Skeletal muscle cell (primary cell): ENCODE data around the gene GRK5.
A peak's percentile ranks its signal among the peaks of the same experiment; 100 is the strongest.
"Not testable (repeated sequence)": the region's sequence is repeated elsewhere in the genome, so short reads cannot be mapped to it uniquely, and the experiment has no call there.

Experiments used
- DNase-seq: peaks from one replicate; pipeline ENCODE4 v3.0.0-alpha.2; 2010; ENCODE audit warnings: low read depth
- H3K4me3 ChIP-seq: 2 replicates; pipeline ENCODE4 v1.5.1; 2011; ENCODE audit warnings: low read depth, mild to moderate bottlenecking, control low read depth, low read length, moderate library complexity

GRK5 gene

DNA sequence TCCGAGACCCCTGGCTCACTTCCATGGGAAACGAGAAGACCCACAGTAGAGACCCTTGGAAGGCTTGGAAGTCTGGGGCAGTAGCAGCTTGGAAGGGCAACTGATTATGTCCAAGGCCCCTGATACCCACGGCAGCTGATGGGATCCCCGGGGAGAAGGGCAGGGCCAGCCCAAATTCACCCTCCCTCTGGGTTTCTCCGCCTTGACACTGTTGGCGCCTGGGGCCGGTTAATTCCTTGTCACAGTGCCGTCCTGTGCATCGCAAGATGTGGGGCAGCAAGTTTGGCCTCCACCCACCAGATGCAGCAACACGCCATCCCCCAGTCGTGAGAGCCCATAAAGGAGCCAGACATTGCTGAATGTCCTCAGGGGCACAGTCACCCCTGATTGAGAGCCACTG lies 245.9 kb downstream of the GRK5 start:
- no peak overlapping the region for H3K4me3 ChIP-seq
- DNase-seq = no peak

DNA sequence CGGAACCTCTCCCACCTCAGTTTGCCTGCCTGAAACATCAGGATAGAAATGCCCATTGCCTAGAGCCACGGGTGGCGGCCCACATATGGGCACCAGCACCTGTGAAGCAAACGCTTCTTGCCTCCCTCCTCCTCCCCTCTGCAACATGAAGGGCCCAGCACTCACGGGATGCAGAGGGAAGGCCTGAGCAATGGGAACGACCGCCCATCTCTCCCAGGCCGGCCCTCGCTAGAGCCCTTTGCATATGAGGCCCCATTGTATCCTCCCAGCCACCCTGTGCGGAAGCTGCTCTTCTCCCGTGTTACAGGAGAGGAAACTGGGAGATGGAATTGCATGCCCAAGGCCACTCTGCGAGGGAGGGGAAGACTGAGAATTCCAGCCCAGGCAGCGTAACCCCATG lies 246.9 kb downstream of the GRK5 start:
- no peak overlapping the region for H3K4me3 ChIP-seq
- no peak for DNase-seq

DNA sequence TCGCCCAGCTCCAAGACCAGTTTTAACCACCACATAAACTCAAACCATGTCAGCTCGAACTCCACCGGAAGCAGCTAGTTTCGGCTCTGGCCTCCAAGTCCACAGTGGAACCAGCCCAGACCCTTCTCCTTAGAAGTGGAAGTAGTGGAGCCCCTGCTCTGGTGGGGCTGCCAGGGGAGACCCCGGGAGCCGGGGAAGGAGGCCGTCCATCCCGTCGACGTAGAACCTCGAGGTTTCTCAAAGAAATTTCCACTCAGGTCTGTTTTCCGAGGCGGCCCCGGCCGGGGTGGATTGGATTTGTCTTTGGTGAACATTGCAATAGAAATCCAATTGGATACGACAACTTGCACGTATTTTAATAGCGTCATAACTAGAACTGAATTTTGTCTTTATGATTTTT lies 247.6 kb downstream of the GRK5 start:
- no peak for DNase-seq
- no peak overlapping the region for H3K4me3 ChIP-seq

DNA sequence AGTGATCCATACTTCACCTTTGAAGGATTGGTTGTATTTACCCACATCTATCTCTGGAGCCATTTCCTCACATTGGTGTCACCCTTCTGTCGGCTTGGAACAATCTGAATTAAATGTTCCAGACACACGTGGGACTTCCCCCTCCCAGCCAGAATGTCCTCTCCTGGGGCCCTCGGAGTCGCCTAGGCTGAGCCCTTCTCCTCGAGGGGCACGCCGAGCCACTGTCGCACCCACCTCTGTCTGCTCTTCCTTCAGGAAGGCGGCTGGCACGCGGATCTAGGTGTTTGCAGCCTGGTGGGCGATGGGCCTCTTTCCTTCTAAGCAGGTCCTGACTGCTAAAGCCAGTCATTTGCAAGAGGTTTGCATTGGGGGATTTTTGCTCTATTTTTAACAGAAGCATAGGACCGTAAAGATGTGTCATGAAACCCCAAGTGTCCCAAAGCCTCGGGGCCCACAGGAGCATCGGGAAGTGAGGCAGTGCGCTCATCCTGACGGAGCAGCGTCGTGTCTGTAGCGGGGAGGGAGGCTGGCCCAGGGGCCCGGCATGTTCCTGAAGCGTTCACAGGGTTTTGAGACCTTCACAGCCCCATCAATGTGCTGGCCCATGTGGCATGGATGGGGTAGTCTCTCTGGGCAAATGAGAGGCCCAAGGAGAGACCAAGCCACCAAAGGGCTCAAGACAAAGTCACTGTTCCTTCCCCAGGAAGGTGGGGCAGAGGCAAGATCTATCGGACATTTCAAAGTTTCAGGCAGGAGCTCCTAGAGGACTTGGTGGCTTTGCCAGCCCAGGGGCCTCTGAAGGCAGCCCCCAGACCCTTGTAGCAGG lies 248.5 kb downstream of the GRK5 start:
- H3K4me3 ChIP-seq = no peak overlapping the region
- no peak for DNase-seq

DNA sequence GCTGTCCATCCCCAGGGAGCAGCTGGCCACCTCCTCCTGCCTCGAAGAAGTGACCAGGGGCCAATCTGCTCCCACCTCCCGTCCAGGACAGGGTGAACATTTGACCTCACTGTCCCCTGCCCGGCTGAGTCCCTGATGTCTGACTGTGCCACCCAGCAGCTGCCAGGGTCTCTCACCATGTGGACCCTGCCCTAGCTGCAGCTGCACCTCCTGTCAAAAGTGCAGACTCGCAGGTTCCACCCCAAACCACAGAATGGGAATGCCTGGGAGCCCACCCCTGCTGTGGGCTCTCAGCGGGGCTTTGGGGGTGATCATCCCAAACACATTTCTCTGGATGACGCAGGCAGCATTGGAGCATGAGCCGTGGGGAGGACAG lies 249.1 kb downstream of the GRK5 start:
- no peak overlapping the region for H3K4me3 ChIP-seq
- no peak for DNase-seq

DNA sequence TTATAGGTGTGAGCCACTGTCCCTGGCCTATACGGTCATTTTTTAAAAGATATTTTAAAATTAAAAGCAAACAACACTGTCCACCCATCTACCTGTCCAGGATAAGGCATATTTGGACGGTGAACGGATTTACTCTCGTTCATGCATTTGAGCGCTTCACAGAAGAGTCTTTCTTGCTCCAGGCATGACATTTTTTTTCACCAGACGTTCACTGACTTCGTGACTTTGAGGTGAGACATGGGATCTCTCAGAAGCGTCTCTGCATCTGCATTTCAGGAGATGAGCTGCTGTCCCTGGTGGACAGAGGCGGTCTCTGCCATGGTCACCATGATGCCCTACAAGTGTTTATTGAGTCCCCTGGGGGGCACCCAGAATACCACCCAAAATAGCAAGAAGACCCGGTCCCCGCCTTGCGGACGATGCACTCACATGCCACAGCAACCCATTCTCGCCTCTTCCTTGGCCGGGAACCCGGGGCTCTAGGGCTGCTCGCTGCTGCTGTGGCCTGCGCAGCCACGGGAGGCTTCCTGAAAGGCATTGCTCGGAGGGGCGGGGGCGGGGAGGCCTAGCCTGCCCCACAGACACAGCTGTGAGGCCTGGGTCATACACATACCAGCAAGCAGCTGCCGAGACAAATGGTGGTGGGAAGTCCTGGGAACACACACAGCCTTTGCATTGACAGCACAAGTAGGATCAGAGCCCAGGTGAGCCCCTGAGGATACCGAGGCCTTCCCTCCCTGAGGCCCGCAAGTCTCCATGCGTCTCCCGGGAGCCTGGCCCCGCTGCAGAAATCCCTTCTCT lies 250.8 kb downstream of the GRK5 start:
- no peak overlapping the region for H3K4me3 ChIP-seq
- peak; percentile 20 for DNase-seq

DNA sequence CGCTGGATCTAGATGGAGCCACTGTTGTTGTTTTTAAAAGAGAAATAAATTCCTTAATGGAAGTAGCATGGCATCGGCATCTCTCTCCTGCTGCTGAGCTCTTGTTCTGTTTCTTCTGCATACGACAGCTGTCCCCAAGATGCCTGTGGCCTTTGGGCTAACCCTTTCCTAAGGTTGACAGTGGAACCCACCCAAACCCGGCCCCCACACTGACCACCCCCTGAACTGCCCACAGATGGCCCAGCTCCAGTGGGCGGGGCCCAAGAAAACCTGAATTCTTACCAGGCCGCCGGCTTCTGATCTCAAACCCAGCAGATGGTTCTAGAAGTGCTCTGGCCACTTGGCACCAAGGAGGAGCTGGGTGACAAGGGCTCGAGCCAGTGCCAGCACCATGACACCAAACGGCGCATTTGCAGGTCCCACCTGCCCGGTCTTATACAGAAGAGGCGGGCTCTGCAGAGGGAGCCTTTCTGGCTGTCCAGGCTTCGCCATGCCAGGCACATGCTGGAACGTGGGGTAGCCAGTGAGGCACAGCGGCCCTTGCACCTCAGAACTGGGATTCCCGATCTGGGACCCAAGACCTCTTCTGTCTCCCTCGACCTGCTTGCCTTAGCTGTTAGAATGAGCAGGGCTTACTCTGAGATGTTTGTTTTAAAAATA lies 252.4 kb downstream of the GRK5 start:
- DNase-seq = no peak

DNA sequence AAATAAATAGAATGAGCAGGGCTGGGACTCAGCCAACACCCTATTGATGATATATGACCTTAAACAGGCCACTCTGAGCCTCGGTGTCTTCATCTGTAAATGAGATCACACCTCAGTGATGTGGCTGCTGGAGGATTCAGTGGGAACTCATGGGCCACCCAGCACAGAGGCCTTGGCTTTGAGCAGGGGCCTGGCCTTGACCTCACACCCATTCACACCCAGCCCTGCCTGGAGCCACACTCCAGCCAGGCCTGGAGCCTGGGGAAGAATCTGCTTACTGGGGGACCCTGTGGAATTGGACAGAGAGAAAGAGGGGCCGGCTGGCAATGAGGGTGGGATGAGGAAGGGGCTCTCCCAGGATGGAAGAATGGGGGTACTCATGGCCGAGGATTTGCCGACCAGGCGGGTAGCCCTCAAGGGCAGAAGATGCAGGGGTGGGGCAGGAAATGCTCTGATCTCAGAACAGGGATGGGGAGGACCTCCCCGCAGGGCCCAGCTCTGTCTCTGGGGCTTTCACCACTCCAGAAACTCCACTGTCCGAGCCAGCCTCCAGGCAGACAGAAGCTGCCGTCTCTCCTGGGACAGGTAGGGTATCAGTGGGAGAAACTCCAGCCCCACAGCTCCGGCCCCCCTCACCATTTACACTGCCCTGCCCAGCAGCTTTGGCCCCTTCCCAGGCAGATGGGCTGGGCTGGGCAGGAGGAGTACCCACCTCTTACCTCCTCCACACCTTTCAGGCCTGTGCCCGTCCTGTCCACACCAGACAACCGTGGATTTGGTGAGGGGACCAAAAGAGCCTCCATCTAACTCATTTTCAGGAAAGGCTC lies 253.2 kb downstream of the GRK5 start:
- H3K4me3 ChIP-seq = no peak overlapping the region
- DNase-seq = no peak

More for the DNA sequence above, 252.4 kb downstream of the GRK5 start:
- no peak overlapping the region for H3K4me3 ChIP-seq

DNA sequence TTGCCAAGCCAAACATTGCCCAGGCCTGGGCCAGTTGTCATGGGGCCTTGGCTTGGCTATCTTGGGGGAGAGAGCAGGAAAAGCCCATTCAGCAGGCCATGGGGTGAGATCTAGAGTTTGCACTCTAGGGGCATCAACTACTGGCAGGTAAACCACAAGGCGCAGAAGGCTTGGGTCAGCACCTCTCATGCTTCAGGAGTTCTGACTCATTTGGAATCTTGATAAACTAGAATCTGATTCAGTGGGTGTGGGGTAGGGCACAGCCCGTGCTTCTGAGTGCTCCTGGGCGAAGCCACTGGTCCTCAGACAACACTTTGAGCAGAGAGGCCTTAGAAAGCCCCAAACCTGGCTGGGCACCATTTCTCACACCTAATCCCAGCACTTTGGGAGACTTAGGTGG lies 254.0 kb downstream of the GRK5 start:
- DNase-seq = no peak
- H3K4me3 ChIP-seq = no peak overlapping the region

DNA sequence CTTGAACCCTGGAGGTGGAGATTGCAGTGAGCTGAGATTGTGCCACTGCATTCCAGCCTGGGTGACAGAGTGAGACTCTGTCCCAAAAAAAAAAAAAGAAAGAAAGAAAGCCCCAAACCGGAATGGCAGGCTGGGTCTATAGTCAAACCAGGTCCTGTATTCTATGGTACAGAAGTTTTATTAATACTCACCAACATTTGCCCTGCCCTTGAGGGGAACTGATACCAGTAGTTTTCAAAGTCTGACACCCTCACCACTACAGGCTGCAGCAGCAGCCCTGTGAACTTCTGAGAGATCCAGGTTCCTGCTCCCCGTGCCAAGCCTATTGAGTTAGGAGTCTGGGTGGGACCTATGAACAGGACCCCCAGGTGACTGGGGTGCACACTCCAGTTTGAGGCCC lies 254.6 kb downstream of the GRK5 start:
- no peak overlapping the region for H3K4me3 ChIP-seq
- DNase-seq = no peak

DNA sequence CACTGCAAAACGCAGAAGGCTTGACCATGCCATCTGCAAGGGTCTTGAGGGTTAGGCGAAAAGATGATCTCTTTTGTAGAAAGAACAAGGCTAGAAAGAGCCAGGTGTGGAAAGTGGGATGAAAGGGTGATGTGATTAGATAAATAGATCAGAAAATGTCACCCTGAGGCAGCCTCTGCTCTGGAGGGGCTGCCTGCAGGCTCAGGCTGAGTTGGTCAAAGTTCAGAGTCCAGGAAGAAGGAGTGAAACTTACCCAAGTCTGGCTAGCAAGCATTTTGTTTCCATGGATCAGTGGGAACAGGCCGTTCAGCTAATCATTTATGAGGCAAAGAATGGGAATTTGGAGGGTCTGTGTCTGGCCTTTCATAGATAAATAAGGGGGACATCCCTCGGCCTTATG lies 255.4 kb downstream of the GRK5 start:
- no peak overlapping the region for H3K4me3 ChIP-seq
- DNase-seq = no peak

DNA sequence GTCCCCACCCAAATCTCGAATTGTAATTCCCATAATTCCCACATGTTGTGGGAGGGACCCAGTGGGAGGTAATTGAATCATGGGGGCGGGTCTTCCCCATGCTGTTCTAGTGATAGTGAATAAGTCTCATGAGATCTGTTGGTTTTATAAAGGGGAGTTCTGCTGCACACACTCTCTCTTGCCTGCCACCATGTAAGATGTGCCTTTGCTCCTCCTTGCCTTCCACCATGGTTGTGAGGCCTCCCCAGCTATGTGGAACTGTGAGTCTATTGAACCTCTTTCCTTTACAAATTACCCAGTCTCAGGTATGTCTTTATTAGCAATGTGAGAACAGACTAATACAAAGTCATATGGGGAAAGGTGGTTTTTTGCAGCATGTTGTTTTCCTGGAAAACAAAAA lies 255.8 kb downstream of the GRK5 start:
- H3K4me3 ChIP-seq, DNase-seq: not testable (repeated sequence)

DNA sequence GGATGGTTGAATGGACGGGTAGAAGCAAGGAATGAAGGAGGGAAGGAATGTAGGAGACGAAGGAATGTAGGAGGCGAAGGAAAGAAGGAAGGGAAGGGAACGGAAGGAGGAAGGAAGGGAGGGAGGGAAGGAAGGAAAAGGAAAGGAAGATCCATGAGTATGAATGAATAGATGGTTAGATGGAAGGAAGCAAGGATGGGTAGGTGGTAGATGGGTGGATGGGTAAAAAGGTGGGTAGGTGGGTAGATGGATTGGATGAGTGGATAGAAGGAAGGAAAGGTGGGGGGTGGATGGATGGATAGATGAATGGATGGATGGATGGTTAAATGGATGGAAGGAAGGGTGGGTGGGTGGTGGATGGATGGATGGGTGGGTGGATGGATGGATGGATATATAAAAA lies 257.7 kb downstream of the GRK5 start:
- no peak overlapping the region for H3K4me3 ChIP-seq
- no peak for DNase-seq

DNA sequence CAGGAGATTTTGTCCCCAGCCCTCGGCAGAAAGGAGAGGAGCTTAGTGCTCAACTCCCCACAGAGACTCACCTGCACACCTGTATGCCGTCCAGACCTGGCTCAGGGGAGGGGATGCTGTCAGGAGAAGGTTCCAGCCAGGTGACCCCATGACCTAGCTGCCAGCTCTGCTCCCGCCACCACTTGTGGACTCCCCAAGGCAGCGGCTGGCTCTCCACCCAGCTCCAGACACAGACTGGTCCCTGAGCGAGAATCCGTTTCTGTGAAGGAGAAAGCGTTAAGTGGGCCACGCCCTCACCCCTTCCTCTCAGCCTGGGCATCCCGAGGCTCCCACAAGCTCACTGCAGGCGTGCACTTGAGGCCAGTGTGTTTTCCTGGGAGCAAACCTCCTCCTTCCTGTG lies 258.7 kb downstream of the GRK5 start:
- no peak for DNase-seq
- no peak overlapping the region for H3K4me3 ChIP-seq

DNA sequence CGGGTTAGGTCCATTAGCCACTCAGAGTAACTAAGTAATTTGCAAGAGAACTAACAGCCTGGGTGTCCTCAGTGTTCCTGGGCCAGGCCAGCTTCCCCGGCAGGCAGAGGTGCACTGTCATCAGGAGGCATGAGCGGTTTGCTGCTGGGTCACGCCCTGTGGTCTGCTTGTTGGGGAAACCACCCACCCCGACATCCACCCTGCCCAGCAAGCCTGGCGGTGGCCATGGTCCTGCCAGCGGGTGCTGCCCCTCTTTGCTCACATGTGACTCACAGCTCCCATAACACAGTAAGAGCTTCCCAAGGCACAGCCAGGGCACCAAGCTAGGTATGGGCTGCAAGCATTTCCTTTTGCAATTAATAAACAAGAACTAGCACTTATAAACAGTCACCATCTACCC lies 259.3 kb downstream of the GRK5 start:
- DNase-seq = no peak
- H3K4me3 ChIP-seq = no peak overlapping the region

DNA sequence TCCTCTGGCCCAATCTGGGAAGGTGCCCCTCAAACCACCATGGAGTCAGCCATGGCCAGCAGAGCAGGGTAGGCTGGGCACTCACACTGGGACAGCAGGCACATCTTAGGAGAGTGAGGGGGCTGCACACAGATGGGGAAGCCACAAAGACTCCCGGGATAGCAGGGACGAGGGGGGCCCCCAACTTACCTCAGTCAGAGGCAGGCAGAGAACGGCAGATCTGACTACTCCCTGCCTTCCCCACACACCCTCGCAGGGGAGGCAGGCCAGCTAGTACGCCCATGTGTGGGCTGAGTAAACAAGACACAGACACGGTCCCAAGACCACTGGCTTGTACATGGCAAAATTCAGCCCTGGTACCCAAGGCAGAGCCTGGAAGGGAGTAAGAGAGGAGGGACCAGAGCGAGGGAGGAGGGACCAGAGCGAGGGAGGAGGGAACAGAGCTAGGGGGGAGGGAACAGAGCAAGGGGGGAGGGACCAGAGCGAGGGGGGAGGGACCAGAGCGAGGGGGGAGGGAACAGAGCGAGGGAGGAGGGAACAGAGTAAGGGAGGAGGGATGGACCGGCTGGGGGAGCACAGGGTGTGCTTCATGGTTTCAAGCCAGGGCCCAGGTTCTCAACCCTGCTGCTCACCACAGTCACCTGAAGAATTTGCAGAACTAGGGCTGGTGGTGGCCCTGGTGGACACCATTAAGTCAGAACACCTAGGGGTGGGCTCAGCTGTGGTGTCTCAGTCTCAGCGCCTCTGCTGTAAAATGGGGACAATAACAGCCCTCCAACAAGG lies 261.4 kb downstream of the GRK5 start:
- DNase-seq = no peak
- H3K4me3 ChIP-seq = no peak overlapping the region

DNA sequence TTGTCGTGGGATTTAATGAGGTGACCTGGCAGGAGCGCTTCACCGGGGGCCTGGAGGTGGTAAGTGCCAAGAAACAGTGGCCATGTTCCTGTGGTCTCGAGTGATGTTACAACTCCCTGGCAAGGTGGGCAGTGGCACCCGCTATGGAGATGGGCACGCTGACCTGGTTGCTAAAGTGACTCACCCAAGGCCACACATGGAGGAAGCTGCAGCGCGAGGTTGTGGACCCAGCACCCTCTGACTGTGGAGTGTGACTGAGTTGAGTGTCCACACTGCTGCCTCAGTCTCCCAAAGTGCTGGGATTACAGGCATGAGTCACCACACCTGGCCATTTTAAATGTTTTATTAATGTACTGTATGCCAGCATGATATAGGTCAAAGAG lies 261.9 kb downstream of the GRK5 start:
- no peak for DNase-seq
- no peak overlapping the region for H3K4me3 ChIP-seq

DNA sequence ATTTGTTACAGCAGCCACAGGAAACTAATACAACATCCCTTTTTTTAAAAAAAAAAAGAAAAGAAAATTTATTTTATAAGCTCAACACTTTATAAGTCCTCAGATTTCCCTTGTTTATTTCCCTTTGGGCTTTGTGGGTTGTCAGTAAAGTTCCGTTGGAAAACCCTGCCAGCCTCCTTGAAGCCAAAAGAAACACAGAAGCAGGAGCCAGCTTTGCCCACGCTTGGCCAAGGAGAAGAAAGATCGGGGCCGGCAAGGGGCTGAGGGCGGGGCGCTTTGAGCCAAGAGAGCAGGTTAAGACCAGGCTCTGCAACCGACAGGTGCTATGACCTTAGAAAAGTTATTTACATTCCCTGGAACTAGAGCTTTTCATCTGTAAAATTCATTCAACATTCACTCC lies 262.5 kb downstream of the GRK5 start:
- H3K4me3 ChIP-seq = no peak overlapping the region
- no peak for DNase-seq
